ENCODE results near the gene TMEM132A. TPM values are rescaled to one million over a fixed set of nuclear protein-coding genes. Genes with fewer than 3 reads are reported as not detected.

TMEM132A gene
- total RNA-seq, 3 donors from 2014 or later, result 3.9 to 11.8 (median 8.5) TPM

GRCh38 chr11:60890696-60891095, 33.6 kb upstream of the TMEM132A start:
- no peak for TF ChIP-seq CTCF (IDR thresholded peaks at IDR 0.05)
- DNase-seq (no peak), ATAC-seq (no peak)
- intact Hi-C loops (cut with DNase I, micrococcal nuclease), result no loop called here
- H3K36me3 ChIP-seq (ENCODE audit: low read depth), result no peaks in the 10 kb centered on the region
- H3K4me3 ChIP-seq, result no peak overlapping the region
- H3K9me3 ChIP-seq, result no peaks in the 10 kb centered on the region
- no peaks in the 10 kb centered on the region for H3K4me1 ChIP-seq (ENCODE audit: low read depth)

- Histone ChIP-seq H3K9me3 (no peaks in the 10 kb centered on the region), H3K4me3 (no peak overlapping the region), H3K36me3 (ENCODE audit: low read depth) (no peaks in the 10 kb centered on the region), H3K4me1 (ENCODE audit: low read depth) (no peaks in the 10 kb centered on the region)
- ATAC-seq, result no peak
- TF ChIP-seq CTCF (IDR thresholded peaks at IDR 0.05), result no peak
- intact Hi-C loops (cut with DNase I, micrococcal nuclease), result no loop called here
- no peak for DNase-seq
Observed at GRCh38 chr11:60891103-60891741, 33.0 kb upstream of the TMEM132A start.

GRCh38 chr11:60895687-60896086, 28.6 kb upstream of the TMEM132A start:
- Histone ChIP-seq H3K36me3 (ENCODE audit: low read depth) (peaks cover 24% of the 10 kb centered on the region), H3K9me3 (no peaks in the 10 kb centered on the region), H3K4me3 (no peak overlapping the region), H3K4me1 (ENCODE audit: low read depth) (no peaks in the 10 kb centered on the region)
- intact Hi-C loops (cut with DNase I, micrococcal nuclease), result loop anchor here in 1 of 2 donors (5.0 kb wide), 1 partner anchor 68 kb away; no protein-coding TSS in a partner anchor
- no peak for TF ChIP-seq CTCF (IDR thresholded peaks at IDR 0.05)
- ATAC-seq (peak; percentile 80), DNase-seq (peak in 1 of 3 donors; percentile 70)

- DNase-seq (no peak), ATAC-seq (no peak)
- no peak overlapping the region for H3K4me3 ChIP-seq
- H3K4me1 ChIP-seq (ENCODE audit: low read depth), result no peaks in the 10 kb centered on the region
- H3K36me3 ChIP-seq (ENCODE audit: low read depth), result peaks cover 25% of the 10 kb centered on the region
- no peak for TF ChIP-seq CTCF (IDR thresholded peaks at IDR 0.05)
- intact Hi-C loops (cut with DNase I, micrococcal nuclease), result loop anchor here in 1 of 2 donors (5.0 kb wide), 1 partner anchor 70 kb away; no protein-coding TSS in a partner anchor
- H3K9me3 ChIP-seq, result no peaks in the 10 kb centered on the region
Observed at GRCh38 chr11:60897496-60897895, 26.8 kb upstream of the TMEM132A start.

- intact Hi-C loops (cut with DNase I, micrococcal nuclease), result loop anchor here in 1 of 2 donors (5.0 kb wide), 1 partner anchor 72 kb away; no protein-coding TSS in a partner anchor
- H3K36me3 ChIP-seq (ENCODE audit: low read depth), result peaks cover 25% of the 10 kb centered on the region
- H3K4me1 ChIP-seq (ENCODE audit: low read depth), result peaks cover 6% of the 10 kb centered on the region
- no peak overlapping the region for H3K4me3 ChIP-seq
- DNase-seq, result peak in 1 of 3 donors; percentile 75
- ATAC-seq, result peak; percentile 82
- no peaks in the 10 kb centered on the region for H3K9me3 ChIP-seq
- peak; percentile 88 for TF ChIP-seq CTCF (IDR thresholded peaks at IDR 0.05)
Observed at GRCh38 chr11:60899046-60899936, 25.0 kb upstream of the TMEM132A start.
